Progenitor cell of endocrine pancreas (in vitro differentiated cells): ENCODE results near the gene IL31. TPM values are rescaled to one million over a fixed set of nuclear protein-coding genes. Genes with fewer than 3 reads are reported as not detected.
A peak's percentile ranks its signal among the peaks of the same experiment; 100 is the strongest.

ENCODE experiments used
- DNase-seq: peaks from one replicate; pipeline ENCODE4 v3.0.0; 2021; ENCODE audit warnings: low spot score; ENCODE audit not compliant: unreplicated experiment
- H3K27ac Mint-ChIP-seq: 2 replicates; pipeline ENCODE4 v1.8.0; 2021; ENCODE audit warnings: mild to moderate bottlenecking, moderate library complexity, mixed read lengths
- H3K27me3 Mint-ChIP-seq: 2 replicates; pipeline ENCODE4 v1.8.0; 2021; ENCODE audit warnings: mixed read lengths
- H3K36me3 Mint-ChIP-seq: 2 replicates; pipeline ENCODE4 v1.8.0; 2022; ENCODE audit warnings: mixed read lengths; ENCODE audit not compliant: insufficient read depth
- H3K4me1 Mint-ChIP-seq: 2 replicates; pipeline ENCODE4 v1.8.0; 2021; ENCODE audit warnings: low read depth, mixed read lengths
- H3K4me3 Mint-ChIP-seq: 2 replicates; pipeline ENCODE4 v1.8.0; 2021; ENCODE audit warnings: low read depth, mild to moderate bottlenecking, moderate library complexity, mixed read lengths
- H3K9me3 Mint-ChIP-seq: 2 replicates; pipeline ENCODE4 v1.8.0; 2021; ENCODE audit warnings: low read depth, mixed read lengths
- total RNA-seq: library from RNA; stranded (reverse); gene quantifications from 2 replicates; pipeline ENCODE4 v1.2.1, GENCODE V29; 2021
- TF ChIP-seq, protein P1 (sequence below): fragments of 200-600 bp; sonication (generic); IDR thresholded peaks from one replicate; pipeline ENCODE4 v1.5.0; 2021; ENCODE audit warnings: antibody characterized with exemption, mild to moderate bottlenecking; ENCODE audit not compliant: unreplicated experiment

Gene IL31
- total RNA-seq, 1 donor from 2014 or later = not detected

GRCh38 chr12:122206976-122207375, 33.0 kb upstream of the IL31 start:
- H3K4me3 Mint-ChIP-seq = no peak overlapping the region
- no peaks in the 10 kb centered on the region for H3K4me1 Mint-ChIP-seq
- H3K27me3 Mint-ChIP-seq = peaks cover 37% of the 10 kb centered on the region
- no peak for DNase-seq
- no peaks in the 10 kb centered on the region for H3K9me3 Mint-ChIP-seq
- no peak overlapping the region for H3K27ac Mint-ChIP-seq
- peaks cover 21% of the 10 kb centered on the region for H3K36me3 Mint-ChIP-seq
- TF ChIP-seq, protein P1, sequence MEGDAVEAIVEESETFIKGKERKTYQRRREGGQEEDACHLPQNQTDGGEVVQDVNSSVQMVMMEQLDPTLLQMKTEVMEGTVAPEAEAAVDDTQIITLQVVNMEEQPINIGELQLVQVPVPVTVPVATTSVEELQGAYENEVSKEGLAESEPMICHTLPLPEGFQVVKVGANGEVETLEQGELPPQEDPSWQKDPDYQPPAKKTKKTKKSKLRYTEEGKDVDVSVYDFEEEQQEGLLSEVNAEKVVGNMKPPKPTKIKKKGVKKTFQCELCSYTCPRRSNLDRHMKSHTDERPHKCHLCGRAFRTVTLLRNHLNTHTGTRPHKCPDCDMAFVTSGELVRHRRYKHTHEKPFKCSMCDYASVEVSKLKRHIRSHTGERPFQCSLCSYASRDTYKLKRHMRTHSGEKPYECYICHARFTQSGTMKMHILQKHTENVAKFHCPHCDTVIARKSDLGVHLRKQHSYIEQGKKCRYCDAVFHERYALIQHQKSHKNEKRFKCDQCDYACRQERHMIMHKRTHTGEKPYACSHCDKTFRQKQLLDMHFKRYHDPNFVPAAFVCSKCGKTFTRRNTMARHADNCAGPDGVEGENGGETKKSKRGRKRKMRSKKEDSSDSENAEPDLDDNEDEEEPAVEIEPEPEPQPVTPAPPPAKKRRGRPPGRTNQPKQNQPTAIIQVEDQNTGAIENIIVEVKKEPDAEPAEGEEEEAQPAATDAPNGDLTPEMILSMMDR = no peak

DNA sequence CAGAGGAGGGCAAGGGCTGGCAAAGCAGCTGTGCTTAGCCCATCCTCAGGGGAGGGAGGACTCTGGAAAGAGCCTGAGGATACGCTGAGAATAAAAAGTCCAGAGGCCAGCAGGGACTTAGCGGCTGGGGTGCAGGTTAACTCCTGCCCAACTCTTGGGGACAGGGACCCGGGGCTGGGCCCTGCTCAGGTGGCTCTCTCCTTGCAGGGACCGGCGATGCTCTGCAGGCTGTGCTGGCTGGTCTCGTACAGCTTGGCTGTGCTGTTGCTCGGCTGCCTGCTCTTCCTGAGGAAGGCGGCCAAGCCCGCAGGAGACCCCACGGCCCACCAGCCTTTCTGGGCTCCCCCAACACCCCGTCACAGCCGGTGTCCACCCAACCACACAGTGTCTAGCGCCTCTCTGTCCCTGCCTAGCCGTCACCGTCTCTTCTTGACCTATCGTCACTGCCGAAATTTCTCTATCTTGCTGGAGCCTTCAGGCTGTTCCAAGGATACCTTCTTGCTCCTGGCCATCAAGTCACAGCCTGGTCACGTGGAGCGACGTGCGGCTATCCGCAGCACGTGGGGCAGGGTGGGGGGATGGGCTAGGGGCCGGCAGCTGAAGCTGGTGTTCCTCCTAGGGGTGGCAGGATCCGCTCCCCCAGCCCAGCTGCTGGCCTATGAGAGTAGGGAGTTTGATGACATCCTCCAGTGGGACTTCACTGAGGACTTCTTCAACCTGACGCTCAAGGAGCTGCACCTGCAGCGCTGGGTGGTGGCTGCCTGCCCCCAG, 32.3 kb upstream of the IL31 start:
- TF ChIP-seq, protein P1 = no peak
- no peak overlapping the region for H3K27ac Mint-ChIP-seq
- H3K9me3 Mint-ChIP-seq = no peaks in the 10 kb centered on the region
- H3K4me1 Mint-ChIP-seq = no peaks in the 10 kb centered on the region
- no peak for DNase-seq
- peaks cover 19% of the 10 kb centered on the region for H3K36me3 Mint-ChIP-seq
- peaks cover 44% of the 10 kb centered on the region for H3K27me3 Mint-ChIP-seq
- no peak overlapping the region for H3K4me3 Mint-ChIP-seq

DNA sequence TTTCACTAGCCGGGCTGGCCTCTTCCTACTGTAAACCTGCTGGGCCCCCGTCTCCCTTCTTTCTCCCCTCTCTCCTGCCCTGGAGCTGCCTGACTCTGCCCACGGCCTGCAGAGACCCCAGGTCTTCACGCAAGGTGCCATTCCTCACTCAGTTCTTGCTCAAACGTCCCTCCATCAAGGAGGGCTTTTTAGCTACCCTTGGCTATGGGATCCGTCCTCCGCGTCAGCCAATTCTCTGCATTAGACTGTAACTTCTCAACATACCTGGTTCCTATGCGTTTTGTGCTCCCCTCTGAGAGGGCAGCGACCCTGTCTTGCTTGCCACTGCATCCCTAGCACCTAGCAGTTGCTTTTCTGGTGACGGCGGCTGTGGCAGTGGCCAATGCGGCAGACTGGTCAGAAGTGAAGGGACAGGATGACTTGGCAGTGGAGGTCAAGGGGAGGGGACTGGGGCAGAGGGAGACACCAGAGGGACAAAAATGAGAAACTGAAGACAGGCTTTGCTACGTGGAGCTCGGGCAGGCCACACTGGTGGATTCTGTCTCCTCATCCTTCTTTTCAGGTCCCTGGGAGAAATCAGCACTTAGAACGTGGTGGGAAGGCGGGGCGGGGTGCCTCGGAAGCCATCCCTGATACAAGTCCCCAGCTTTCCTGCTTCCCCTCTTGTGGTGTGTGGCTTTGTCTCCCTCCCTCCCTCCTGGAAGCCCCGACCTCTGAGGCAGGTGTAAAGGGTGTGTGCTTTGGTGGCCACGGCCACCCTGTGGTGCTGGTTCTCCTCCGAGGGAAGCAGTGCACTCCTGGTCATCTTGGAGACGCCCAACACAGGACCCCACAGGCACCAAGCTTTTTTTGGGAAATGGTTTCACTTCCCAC, 31.3 kb upstream of the IL31 start:
- H3K27me3 Mint-ChIP-seq = peaks cover 50% of the 10 kb centered on the region
- no peaks in the 10 kb centered on the region for H3K4me1 Mint-ChIP-seq
- TF ChIP-seq, protein P1 = no peak
- no peak overlapping the region for H3K27ac Mint-ChIP-seq
- DNase-seq = no peak
- H3K9me3 Mint-ChIP-seq = no peaks in the 10 kb centered on the region
- H3K36me3 Mint-ChIP-seq = peaks cover 17% of the 10 kb centered on the region
- peak overlapping the region; percentile 62 for H3K4me3 Mint-ChIP-seq

- DNase-seq = no peak
- Mint-ChIP-seq H3K9me3 (no peaks in the 10 kb centered on the region), H3K4me3 (peak overlapping the region; percentile 62), H3K36me3 (peaks cover 12% of the 10 kb centered on the region), H3K4me1 (no peaks in the 10 kb centered on the region), H3K27me3 (peaks cover 58% of the 10 kb centered on the region), H3K27ac (no peak overlapping the region)
- TF ChIP-seq, protein P1 = no peak
Measured at GRCh38 chr12:122204167-122205052, 30.4 kb upstream of the IL31 start.
